GM12891 (cell line): ENCODE data around the gene ZNF282.
"Not testable (repeated sequence)": the region's sequence is repeated elsewhere in the genome, so short reads cannot be mapped to it uniquely, and the experiment has no call there.

ENCODE experiments used
- DNase-seq: peaks from one replicate; pipeline ENCODE4 v3.0.0; 2011; ENCODE audit warnings: low spot score; ENCODE audit not compliant: insufficient read length
- FAIRE-seq: peaks from 2 replicates; lab custom pipeline; 2011; peaks lifted over from hg19 to GRCh38; lab: Jason Lieb, UNC
- PAX5 ChIP-seq: IDR thresholded peaks from 2 replicates; pipeline ENCODE4 v1.6.1; 2011; ENCODE audit warnings: low read length, moderate library complexity, mild to moderate bottlenecking; ENCODE audit not compliant: insufficient read depth, severe bottlenecking
- POLR2A ChIP-seq: IDR thresholded peaks from 2 replicates; pipeline ENCODE4 v1.6.1; 2011; ENCODE audit warnings: low read depth, low read length, control low read depth
- POLR2AphosphoS5 ChIP-seq: IDR thresholded peaks from 2 replicates; pipeline ENCODE4 v1.6.1; 2011; ENCODE audit warnings: low read depth, low read length, control low read depth
- POU2F2 ChIP-seq: IDR thresholded peaks from 2 replicates; pipeline ENCODE4 v1.6.1; 2011; ENCODE audit warnings: low read depth, mild to moderate bottlenecking, control low read depth, low read length, moderate library complexity
- SPI1 ChIP-seq: IDR thresholded peaks from 2 replicates; pipeline ENCODE4 v1.6.1; 2011; ENCODE audit warnings: low read depth, low read length, control low read depth
- TAF1 ChIP-seq: IDR thresholded peaks from 2 replicates; pipeline ENCODE4 v1.6.1; 2011; ENCODE audit warnings: low read depth, low read length, control low read depth

Gene ZNF282

DNA sequence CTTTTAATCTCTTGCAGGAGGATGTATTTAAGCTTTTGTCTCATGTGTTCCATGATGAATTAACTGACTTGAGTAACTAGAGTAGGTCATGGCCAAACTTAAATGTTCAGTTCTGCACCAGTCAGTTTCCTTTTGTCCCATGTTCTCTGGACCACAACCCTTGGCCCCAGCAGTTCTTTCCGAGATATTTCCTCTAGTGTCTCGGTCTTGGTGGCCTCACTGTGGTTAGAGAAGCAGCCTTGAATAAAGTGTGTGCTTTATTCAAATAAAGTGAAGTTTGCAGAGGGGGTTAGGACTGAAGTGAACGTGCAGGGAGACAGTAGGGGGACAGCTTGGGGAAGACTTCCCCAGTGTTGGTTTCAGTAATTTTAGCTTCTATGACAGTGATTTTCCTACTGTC lies 53.4 kb downstream of the ZNF282 start:
- FAIRE-seq (peak; percentile 70), DNase-seq (no peak)
- TF ChIP-seq POLR2AphosphoS5, result no peak
- TF ChIP-seq POU2F2, result no peak
- TF ChIP-seq POLR2A, result no peak
- no peak for TF ChIP-seq TAF1
- no peak for TF ChIP-seq PAX5
- TF ChIP-seq SPI1, result no peak

DNA sequence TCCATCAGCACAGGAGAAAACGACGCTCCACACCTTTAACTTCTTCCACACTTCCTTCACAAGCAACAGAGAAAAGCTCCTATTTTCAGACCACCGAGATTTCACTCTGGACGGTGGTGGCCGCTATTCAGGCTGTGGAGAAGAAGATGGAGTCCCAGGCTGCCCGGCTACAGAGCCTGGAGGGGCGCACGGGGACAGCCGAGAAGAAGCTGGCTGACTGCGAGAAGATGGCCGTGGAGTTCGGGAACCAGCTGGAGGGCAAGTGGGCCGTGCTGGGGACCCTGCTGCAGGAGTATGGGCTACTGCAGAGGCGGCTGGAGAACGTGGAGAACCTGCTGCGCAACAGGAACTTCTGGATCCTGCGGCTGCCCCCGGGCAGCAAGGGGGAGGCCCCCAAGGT lies 54.8 kb downstream of the ZNF282 start:
- not testable (repeated sequence) for DNase-seq, FAIRE-seq

DNA sequence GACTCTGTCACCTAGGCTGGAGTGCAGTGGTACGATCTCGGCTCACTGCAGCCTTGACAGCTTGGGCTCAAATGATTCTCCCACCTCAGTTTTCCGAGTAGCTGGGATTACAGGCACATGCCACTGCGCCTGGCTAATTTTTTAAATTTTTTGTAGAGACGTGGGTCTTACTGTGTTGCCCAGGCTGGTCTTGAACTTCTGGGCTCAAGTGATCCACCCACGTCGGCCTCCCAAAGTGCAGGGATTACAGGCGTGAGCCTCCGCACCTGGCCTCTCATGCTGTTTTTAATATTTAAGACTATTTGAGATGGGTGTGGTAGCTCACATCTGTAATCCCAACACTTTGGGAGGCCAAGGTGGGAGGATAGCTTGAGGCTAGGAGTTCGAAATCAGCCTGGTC lies 56.2 kb downstream of the ZNF282 start:
- not testable (repeated sequence) for FAIRE-seq

DNA sequence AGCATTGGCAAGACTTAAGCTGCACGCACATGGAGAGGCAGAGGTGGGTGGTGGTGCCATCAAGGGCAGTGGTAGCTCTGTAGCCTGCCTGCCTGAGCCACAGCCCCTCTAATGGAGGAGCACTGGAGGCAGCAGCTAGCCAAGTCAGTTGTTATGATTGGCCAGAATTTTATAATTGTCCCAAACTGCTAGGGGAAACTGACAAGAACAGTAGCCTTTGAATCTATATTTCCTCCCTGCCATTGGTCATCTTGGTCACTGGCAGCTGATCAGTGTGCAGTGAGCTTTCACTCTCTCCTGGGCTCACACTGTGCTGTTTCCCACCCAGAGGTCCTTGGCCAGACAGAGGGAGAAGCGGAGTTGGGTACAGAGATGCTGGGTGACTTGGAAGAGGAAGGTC lies 57.0 kb downstream of the ZNF282 start:
- TF ChIP-seq PAX5 (no peak), POLR2AphosphoS5 (no peak), SPI1 (no peak), POLR2A (no peak), POU2F2 (no peak)
- DNase-seq (no peak), FAIRE-seq (no peak)

More for the DNA sequence above, 56.2 kb downstream of the ZNF282 start:
- not testable (repeated sequence) for DNase-seq

DNA sequence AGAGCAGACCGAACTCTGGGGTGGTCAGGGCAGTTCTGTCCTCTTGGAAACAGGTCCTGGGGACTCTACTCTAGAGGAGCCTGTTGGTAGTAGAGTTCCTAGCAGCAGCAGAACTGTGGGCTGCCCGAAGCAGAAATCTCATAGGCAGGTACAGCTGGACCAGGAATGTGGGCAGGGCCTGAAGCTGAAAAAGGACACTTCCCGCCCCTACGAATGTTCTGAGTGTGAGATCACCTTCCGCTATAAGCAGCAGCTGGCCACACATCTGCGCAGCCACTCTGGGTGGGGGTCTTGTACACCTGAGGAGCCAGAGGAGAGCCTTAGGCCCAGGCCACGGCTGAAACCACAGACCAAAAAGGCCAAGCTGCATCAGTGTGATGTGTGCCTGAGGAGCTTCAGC lies 58.3 kb downstream of the ZNF282 start:
- FAIRE-seq, result no peak
- no peak for DNase-seq
- TF ChIP-seq TAF1, result no peak
- TF ChIP-seq SPI1, result no peak
- TF ChIP-seq POLR2AphosphoS5, result no peak
- no peak for TF ChIP-seq POLR2A
- TF ChIP-seq PAX5, result no peak
- TF ChIP-seq POU2F2, result no peak

DNA sequence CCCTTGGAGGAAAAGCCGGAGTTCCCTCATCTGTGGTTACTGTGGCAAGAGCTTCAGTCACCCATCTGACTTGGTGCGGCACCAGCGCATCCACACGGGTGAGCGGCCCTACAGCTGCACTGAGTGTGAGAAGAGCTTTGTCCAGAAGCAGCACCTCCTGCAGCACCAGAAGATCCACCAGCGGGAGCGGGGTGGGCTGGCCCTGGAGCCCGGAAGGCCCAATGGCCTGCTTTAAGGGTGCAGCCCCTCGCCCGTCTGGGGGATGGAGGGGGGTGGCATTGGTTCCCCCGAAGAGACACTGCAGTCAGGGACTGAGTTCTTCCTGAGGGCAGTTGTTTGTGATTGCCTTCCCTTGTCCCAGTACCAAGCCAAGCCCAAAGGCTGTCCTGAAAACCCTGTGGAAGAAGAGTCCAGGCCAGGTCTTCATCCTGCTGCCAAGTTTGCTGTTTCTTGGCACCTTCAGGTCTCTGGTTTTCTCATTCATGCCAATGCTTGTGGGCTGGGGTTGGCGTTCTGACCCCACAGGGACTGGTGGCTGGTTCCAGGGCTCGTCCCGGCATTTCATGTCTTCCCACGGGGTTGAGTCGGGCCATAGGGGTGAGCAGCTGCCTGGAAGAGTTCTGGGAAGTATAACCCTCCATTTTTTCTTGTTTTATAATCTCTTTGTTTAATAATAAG lies 59.0 kb downstream of the ZNF282 start:
- DNase-seq (no peak), FAIRE-seq (no peak)
- TF ChIP-seq POLR2A (no peak), POU2F2 (no peak), POLR2AphosphoS5 (no peak), SPI1 (no peak), TAF1 (no peak), PAX5 (no peak)

DNA sequence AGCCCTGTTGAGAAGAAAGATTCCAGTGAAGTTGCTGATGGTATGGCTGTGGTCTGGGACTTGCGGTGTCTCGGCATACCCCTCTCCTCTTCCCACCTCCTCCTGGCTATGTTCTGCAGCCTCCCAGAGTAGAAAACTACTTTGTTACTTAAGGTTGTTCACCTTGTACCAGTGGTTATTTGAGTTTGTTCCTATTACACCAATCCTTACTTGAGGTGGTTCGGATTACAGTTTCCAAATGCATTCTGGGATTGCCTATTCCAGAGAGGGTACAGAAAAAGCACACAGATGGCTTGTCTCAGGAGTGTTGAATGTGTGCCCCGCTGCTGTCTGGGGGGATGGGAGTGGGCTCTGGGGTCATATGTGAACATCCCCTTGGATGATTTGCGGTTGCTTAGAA lies 59.8 kb downstream of the ZNF282 start:
- DNase-seq, result no peak
- TF ChIP-seq PAX5 (no peak), POLR2A (no peak), POLR2AphosphoS5 (no peak), POU2F2 (no peak), SPI1 (no peak), TAF1 (no peak)
- no peak for FAIRE-seq

DNA sequence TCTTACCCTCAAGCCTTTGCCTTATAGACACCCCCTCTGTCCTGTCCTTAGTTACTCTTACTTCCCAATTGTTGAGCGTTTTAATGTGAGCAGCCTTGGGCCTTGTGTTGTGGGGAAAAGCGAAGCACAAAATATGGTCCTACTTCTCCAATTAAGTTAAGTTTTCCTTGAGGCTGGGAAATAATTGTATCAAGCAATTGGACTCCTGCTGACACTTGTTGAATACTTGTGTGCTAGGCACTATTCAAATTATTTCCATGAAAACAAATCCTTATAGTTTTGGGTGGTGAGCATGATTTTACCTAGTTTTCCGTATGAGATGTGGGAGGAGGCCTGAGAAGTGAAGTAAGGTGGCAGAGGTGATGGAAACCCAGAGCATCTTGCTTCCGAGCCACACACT lies 61.2 kb downstream of the ZNF282 start:
- DNase-seq (no peak), FAIRE-seq (no peak)
- no peak for TF ChIP-seq POLR2AphosphoS5
- no peak for TF ChIP-seq SPI1
- no peak for TF ChIP-seq TAF1
- no peak for TF ChIP-seq POLR2A
- no peak for TF ChIP-seq PAX5
- TF ChIP-seq POU2F2, result no peak

DNA sequence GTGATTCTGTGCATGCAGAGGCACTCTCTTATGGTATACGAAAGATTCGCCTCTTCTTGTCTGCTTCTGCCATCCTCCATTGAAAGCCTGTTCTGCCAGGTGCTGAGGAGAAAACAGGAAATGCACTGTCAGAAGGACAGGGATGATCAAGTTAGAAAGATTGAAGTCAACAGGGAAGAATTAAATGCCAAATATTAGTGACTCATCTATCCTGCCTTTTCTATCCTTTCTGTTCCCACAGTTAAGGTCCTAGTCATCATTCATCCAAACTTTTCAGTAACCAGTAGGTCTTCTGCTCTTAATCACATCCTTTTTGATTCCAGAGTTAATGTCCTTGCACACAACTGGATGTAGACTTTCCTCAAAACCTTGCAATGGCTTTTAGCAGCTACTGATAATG lies 61.8 kb downstream of the ZNF282 start:
- no peak for FAIRE-seq
- no peak for DNase-seq
- TF ChIP-seq POU2F2 (no peak), SPI1 (no peak), POLR2AphosphoS5 (no peak), POLR2A (no peak), PAX5 (no peak)

DNA sequence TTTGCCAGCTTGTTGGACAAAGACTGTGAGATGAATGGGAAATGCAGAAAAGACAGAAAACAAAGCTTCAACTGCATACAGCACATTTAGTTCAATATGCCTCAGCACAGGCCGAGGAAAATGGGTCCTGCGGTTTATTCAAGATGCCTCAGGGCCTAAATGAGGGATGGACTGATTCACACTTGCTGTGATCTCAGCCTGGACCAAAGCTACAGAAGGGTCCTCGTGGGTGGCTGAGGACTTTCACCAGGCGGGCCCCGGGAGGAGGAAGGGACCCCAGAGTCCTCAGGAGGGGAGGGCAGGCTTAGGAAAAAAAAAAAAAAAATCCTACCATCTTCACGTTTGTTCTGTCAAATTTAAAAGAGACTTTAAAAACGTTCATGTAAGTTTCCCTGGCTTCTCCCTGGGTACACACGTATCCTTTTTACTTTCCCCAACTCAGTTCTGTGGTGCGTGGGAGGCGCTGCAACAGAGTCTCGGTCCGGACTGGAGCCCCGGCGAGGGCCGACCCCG lies 66.0 kb downstream of the ZNF282 start:
- DNase-seq, result no peak
- FAIRE-seq, result peak; percentile 13
- TF ChIP-seq POU2F2, result no peak
- no peak for TF ChIP-seq TAF1
- TF ChIP-seq POLR2A, result no peak
